Fibroblast of pulmonary artery (primary cell): Measurements from ENCODE around the gene PTPRD.
"Not testable (repeated sequence)": the region's sequence is repeated elsewhere in the genome, so short reads cannot be mapped to it uniquely, and the experiment has no call there.

Experiments
- DNase-seq: peaks from one replicate; pipeline ENCODE4 v3.0.0-alpha.2; 2010; ENCODE audit warnings: low read depth
- H3K4me3 ChIP-seq: replicated peaks from 2 replicates; pipeline ENCODE4 v1.5.1; 2011; ENCODE audit warnings: low read depth, mild to moderate bottlenecking, control low read depth, low read length, moderate library complexity
- CTCF ChIP-seq: IDR thresholded peaks from 2 replicates; pipeline ENCODE4 v1.5.1; 2011; ENCODE audit warnings: mild to moderate bottlenecking, control low read depth, low read length, inconsistent platforms; ENCODE audit errors: missing control alignments

PTPRD gene

DNA sequence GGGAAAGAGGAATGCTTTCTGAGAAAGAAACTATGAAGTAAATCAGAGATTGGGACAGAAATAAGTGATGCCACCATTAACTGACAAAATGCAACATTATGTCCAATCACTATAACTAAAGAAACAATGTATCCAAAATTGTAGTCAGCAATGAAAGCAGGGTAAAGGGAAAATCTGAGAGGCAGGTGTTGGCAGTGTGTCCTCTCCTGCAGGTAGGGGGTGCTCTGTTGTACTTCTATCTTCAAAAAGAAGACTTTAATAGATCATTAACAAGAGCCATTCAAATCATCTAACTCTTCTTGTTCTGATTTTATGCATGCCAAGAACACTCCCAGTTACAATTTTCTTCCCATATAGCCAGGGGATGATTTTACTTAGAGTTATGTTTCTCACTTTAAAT, 1275.7 kb downstream of the PTPRD start:
- no peak for DNase-seq
- no peak for TF ChIP-seq CTCF

GRCh38 chr9:9326749-9327148, 1286.1 kb downstream of the PTPRD start:
- no peak for TF ChIP-seq CTCF
- no peak overlapping the region for H3K4me3 ChIP-seq
- DNase-seq = no peak

More for the DNA sequence above, 1275.7 kb downstream of the PTPRD start:
- no peak overlapping the region for H3K4me3 ChIP-seq

DNA sequence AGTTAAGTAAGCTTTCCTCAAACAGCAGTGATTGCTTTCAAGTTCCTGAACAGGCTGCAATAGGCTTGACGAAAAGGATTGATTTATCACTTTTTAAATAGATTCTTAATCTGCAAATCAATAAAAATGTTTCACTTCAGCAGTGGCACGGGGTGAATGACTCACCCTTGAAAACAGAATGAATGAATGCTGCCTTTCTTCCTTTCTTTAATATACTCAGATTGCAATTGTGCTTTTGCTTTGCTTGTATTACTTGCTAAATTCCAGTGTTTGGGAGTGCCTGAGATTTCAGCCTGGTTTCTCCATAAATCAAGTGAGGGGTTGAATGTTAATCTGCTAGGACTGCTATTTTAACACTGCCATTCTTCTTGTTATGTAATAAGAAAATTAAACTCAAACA, 1293.8 kb downstream of the PTPRD start:
- no peak for TF ChIP-seq CTCF
- DNase-seq = no peak
- H3K4me3 ChIP-seq = no peak overlapping the region

GRCh38 chr9:9310743-9311142, 1302.1 kb downstream of the PTPRD start:
- not testable (repeated sequence) for H3K4me3 ChIP-seq

DNA sequence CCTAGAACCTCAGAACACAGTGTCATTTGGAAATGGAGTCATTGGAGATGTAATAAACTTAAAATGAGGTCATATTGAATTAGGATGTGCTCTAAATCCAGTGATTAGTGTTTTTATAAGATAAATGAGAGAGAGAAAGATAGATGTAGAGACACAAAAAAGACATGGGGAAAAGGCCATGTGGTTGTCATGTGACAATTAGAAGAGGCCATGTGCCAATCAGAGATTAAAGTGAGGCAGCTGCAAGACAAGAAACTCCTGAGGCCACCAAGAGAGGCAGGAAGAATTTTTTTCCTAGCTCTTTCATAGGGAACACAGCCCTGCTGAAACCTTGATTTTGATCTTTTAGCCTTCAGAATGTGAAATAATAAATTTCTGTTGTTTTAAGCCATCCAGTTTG, 1307.2 kb downstream of the PTPRD start:
- H3K4me3 ChIP-seq = no peak overlapping the region
- no peak for TF ChIP-seq CTCF
- no peak for DNase-seq

More at GRCh38 chr9:9310743-9311142, 1302.1 kb downstream of the PTPRD start:
- DNase-seq = not testable (repeated sequence)

GRCh38 chr9:9299134-9299533, 1313.7 kb downstream of the PTPRD start:
- no peak for DNase-seq
- no peak for TF ChIP-seq CTCF
- H3K4me3 ChIP-seq = no peak overlapping the region

DNA sequence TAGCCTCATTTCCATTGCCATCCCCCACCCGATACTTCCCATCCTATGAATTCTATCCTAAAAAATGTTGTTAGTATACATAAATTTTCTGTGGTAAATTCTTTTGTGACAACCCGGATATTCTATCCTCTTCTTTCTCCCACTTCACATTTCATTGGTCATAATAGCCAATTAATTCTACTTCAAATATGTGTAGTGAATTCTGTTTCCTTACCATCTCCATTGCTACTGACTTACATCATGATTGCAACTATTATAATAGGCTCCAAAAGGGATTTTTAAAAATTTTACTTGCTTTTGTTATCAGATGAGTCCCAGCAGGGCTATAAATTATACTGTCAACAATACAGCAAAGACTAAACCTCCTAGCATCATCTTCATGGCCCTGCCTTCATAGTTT, 1326.8 kb downstream of the PTPRD start:
- TF ChIP-seq CTCF = no peak
- no peak overlapping the region for H3K4me3 ChIP-seq
- no peak for DNase-seq

- DNase-seq = no peak
- H3K4me3 ChIP-seq = no peak overlapping the region
- no peak for TF ChIP-seq CTCF
These were observed 1328.6 kb downstream of the PTPRD start for GRCh38 chr9:9284201-9284600.
